Subcutaneous adipose tissue (tissue), 4 donors: Measurements from ENCODE around the gene GOLGA7B. TPM values are rescaled to one million over a fixed set of nuclear protein-coding genes. Genes with fewer than 3 reads are reported as not detected.

Source experiments
- CTCF ChIP-seq: fragments of 450-650 bp; IDR thresholded peaks from one replicate; pipeline ENCODE4 v1.5.1; 2016; ENCODE audit warnings: low read depth, mild to moderate bottlenecking, control low read depth, antibody characterized with exemption, moderate library complexity
- total RNA-seq, 4 donors: library from RNA; depleted of rRNA; stranded (reverse); fragments of >200 nt; gene quantifications; one replicate each; pipeline ENCODE4 v1.1.0, GENCODE V29; 2016

Gene GOLGA7B
- total RNA-seq, 4 donors from 2014 or later, result 2.6 to 3.2 (median 3.2) TPM; not detected in 1

- TF ChIP-seq CTCF, result no peak
These were observed 42.0 kb downstream of the GOLGA7B start for GRCh38 chr10:97891497-97892167.

- no peak for TF ChIP-seq CTCF
These were observed 42.9 kb downstream of the GOLGA7B start for GRCh38 chr10:97892506-97892905.

GRCh38 chr10:97892939-97893338, 43.3 kb downstream of the GOLGA7B start:
- TF ChIP-seq CTCF, result no peak

- no peak for TF ChIP-seq CTCF
These were observed 44.4 kb downstream of the GOLGA7B start for GRCh38 chr10:97894092-97894491.

- TF ChIP-seq CTCF, result no peak
These were observed 45.4 kb downstream of the GOLGA7B start for GRCh38 chr10:97895084-97895483.

- TF ChIP-seq CTCF, result no peak
These were observed 46.3 kb downstream of the GOLGA7B start for GRCh38 chr10:97895915-97896314.

GRCh38 chr10:97896756-97897358, 47.2 kb downstream of the GOLGA7B start:
- TF ChIP-seq CTCF, result no peak
